HCT116 (cell line): Measurements from ENCODE around the gene ZDHHC14. TPM values are rescaled to one million over a fixed set of nuclear protein-coding genes. Genes with fewer than 3 reads are reported as not detected.

ENCODE experiments used
- ATAC-seq: fragments of 200-7000 bp; cut with Tn5 transposase; 2 replicates; pipeline ENCODE4 v1.9.1; 2020; ENCODE audit warnings: mild to moderate bottlenecking, moderate library complexity
- BruUV-seq: library from RNA; stranded (reverse); fragments of 400-500 nt; replicated peaks from 2 replicates; lab custom pipeline; 2021; lab: Mats Ljungman, UMichigan
- CTCF ChIA-PET: fragments of 300-600 bp; sonication (Branson Sonifier 250); formaldehyde crosslinking; loops from one replicate; lab custom pipeline; 2021; ENCODE audit warnings: antibody characterized with exemption; lab: Charles Lee
- POLR2A ChIA-PET: fragments of 300-600, 350-600 bp; sonication (Branson Sonifier 250); formaldehyde crosslinking; loops from one replicate; lab custom pipeline; 2021; ENCODE audit warnings: antibody characterized with exemption; lab: Charles Lee
- RAD21 ChIA-PET, 2 experiments: fragments of 300-600 bp; sonication (Branson Sonifier 250); formaldehyde crosslinking; loops; one replicate each; lab custom pipeline; 2023; ENCODE audit warnings: low total read pairs in 2 of 2; ENCODE audit not compliant: uncharacterized antibody in 2 of 2, unreplicated experiment in 2 of 2, low non-redundant PET in 1 of 2; lab: Charles Lee
- DNase-seq: peaks from one replicate; pipeline ENCODE4 v3.0.0-alpha.2; 2010; ENCODE audit warnings: low read depth, low spot score
- H2AFZ ChIP-seq: fragments of 200-600 bp; shearing (Covaris generic), sonication (generic); 2 replicates; pipeline ENCODE4 v1.6.1; 2017; ENCODE audit warnings: low read depth, mixed run types, mixed read lengths, antibody characterized with exemption, low read length; ENCODE audit not compliant: poor library complexity, severe bottlenecking
- H3K27ac ChIP-seq: 2 replicates; pipeline ENCODE4 v1.5.1; 2012; ENCODE audit warnings: low read depth, low read length
- H3K27me3 ChIP-seq: fragments of 200-600 bp; sonication (generic); 2 replicates; pipeline ENCODE4 v1.6.1; 2016; ENCODE audit warnings: mixed run types, low read length, mixed read lengths; ENCODE audit not compliant: insufficient read depth
- H3K36me3 ChIP-seq, 2 experiments: fragments of 200-500 bp in 1 of 2; fragments of 200-600 bp in 1 of 2; sonication (Bioruptor generic) in 1 of 2; sonication (generic) in 1 of 2; 2 replicates each; pipeline versions ENCODE4 v1.5.1 to v1.6.1; 2014 to 2016; ENCODE audit warnings: low read length in 2 of 2, inconsistent platforms in 1 of 2, mixed read lengths in 1 of 2, mixed run types in 1 of 2; ENCODE audit not compliant: insufficient read depth in 2 of 2, control insufficient read depth in 1 of 2
- H3K4me1 ChIP-seq, 2 experiments: fragments of 200-600 bp in 1 of 2; sonication (generic) in 1 of 2; 2 replicates each; pipeline versions ENCODE4 v1.5.1 to v1.6.1; 2012 to 2017; ENCODE audit warnings: low read length in 2 of 2, inconsistent platforms in 1 of 2, mild to moderate bottlenecking in 1 of 2, mixed read lengths in 1 of 2, mixed run types in 1 of 2, moderate library complexity in 1 of 2; ENCODE audit not compliant: insufficient read depth in 2 of 2, control insufficient read depth in 1 of 2
- H3K4me2 ChIP-seq: fragments of 200-600 bp; sonication (generic); 2 replicates; pipeline ENCODE4 v1.6.1; 2017; ENCODE audit warnings: mixed run types, low read length, mixed read lengths
- H3K4me3 ChIP-seq, 2 experiments: fragments of 200-600 bp in 1 of 2; sonication (generic) in 1 of 2; replicated peaks in 1 of 2; 2 replicates each; pipeline ENCODE4 v1.5.1; 2011 to 2016; ENCODE audit warnings: low read length in 2 of 2, control low read depth in 1 of 2, low read depth in 1 of 2, mild to moderate bottlenecking in 1 of 2, mixed read lengths in 1 of 2, mixed run types in 1 of 2
- H3K79me2 ChIP-seq: fragments of 200-600 bp; sonication (generic); 2 replicates; pipeline ENCODE4 v1.6.1; 2017; ENCODE audit warnings: mild to moderate bottlenecking, mixed run types, low read length, moderate library complexity, mixed read lengths; ENCODE audit not compliant: insufficient read depth
- H3K9ac ChIP-seq: fragments of 200-600 bp; sonication (generic); 2 replicates; pipeline ENCODE4 v1.6.1; 2016; ENCODE audit warnings: low read length, mixed read lengths
- H3K9me2 ChIP-seq: fragments of 200-600 bp; sonication (generic), shearing (Covaris generic); 2 replicates; pipeline ENCODE4 v1.6.1; 2017; ENCODE audit warnings: mixed run types, mild to moderate bottlenecking, moderate library complexity; ENCODE audit not compliant: insufficient read depth
- H3K9me3 ChIP-seq, 2 experiments: fragments of 200-500 bp in 1 of 2; fragments of 200-600 bp in 1 of 2; sonication (Bioruptor generic) in 1 of 2; sonication (generic) in 1 of 2; 2 replicates each; pipeline ENCODE4 v1.6.1; 2014 to 2017; ENCODE audit warnings: low read length in 2 of 2, mixed read lengths in 2 of 2, inconsistent platforms in 1 of 2, low read depth in 1 of 2, mild to moderate bottlenecking in 1 of 2, mixed run types in 1 of 2, moderate library complexity in 1 of 2; ENCODE audit not compliant: control insufficient read depth in 1 of 2, insufficient read depth in 1 of 2
- H4K20me1 ChIP-seq: fragments of 200-600 bp; sonication (generic), shearing (Covaris generic); 2 replicates; pipeline ENCODE4 v1.6.1; 2017; ENCODE audit warnings: mixed run types, mild to moderate bottlenecking, moderate library complexity; ENCODE audit not compliant: insufficient read depth
- EGR1 ChIP-seq: IDR thresholded peaks from 2 replicates; pipeline ENCODE4 v1.6.1; 2012; ENCODE audit warnings: low read depth
- ELF1 ChIP-seq: IDR thresholded peaks from 2 replicates; pipeline ENCODE4 v1.6.1; 2012; ENCODE audit warnings: low read depth, borderline replicate concordance
- EZH2 ChIP-seq: fragments of 200-600 bp; sonication (generic); IDR thresholded peaks from 2 replicates; pipeline ENCODE4 v1.6.1; 2017; ENCODE audit warnings: antibody characterized with exemption, mixed run types
- FOSL1 ChIP-seq: IDR thresholded peaks from 2 replicates; pipeline ENCODE4 v1.6.1; 2012; ENCODE audit warnings: low read depth
- POLR2A ChIP-seq: IDR thresholded peaks from 2 replicates; pipeline ENCODE4 v1.7.0; 2011; ENCODE audit warnings: borderline replicate concordance; ENCODE audit not compliant: insufficient read depth, insufficient read length; ENCODE audit errors: extremely low read depth
- RAD21 ChIP-seq: IDR thresholded peaks from 2 replicates; pipeline ENCODE4 v1.6.1; 2012; ENCODE audit warnings: low read depth, mild to moderate bottlenecking
- TCF7L2 ChIP-seq: IDR thresholded peaks from 2 replicates; pipeline ENCODE4 v1.7.0; 2011; ENCODE audit warnings: borderline replicate concordance, inconsistent platforms; ENCODE audit not compliant: insufficient read depth, insufficient read length; ENCODE audit errors: extremely low read depth
- ZFX ChIP-seq: fragments of 450-650 bp; IDR thresholded peaks from 2 replicates; pipeline ENCODE4 v1.6.1; 2017
- ZNF274 ChIP-seq: fragments of 200-500 bp; sonication (Bioruptor generic); IDR thresholded peaks from 2 replicates; pipeline ENCODE4 v1.6.1; 2014; ENCODE audit warnings: mild to moderate bottlenecking, low read depth, low read length, inconsistent platforms
- intact Hi-C: fragments of 100-400 bp; cut with micrococcal nuclease; formaldehyde crosslinking; loops from 2 replicates; pipeline ENCODE4 v1.10.0; 2022
- total RNA-seq: library from RNA; stranded (reverse); gene quantifications from one replicate; pipeline ENCODE4 v1.2.1, GENCODE V29; 2021; ENCODE audit not compliant: unreplicated experiment
- TF ChIP-seq, protein P1 (sequence below): IDR thresholded peaks from 2 replicates; pipeline ENCODE4 v1.6.1; 2012
- TF ChIP-seq, protein P2 (sequence below), 3 experiments: fragments of 200-600 bp in 1 of 3; sonication (generic) in 1 of 3; IDR thresholded peaks in 2 of 3; conservative IDR thresholded peaks in 1 of 3; 2 replicates each; pipeline ENCODE4 v1.5.1; 2012 to 2017; ENCODE audit warnings: low read depth in 2 of 3, low read length in 2 of 3, antibody characterized with exemption in 1 of 3, borderline replicate concordance in 1 of 3, control low read depth in 1 of 3, mild to moderate bottlenecking in 1 of 3, mixed read lengths in 1 of 3, mixed run types in 1 of 3, moderate library complexity in 1 of 3; ENCODE audit not compliant: insufficient read depth in 1 of 3

ZDHHC14 gene
- total RNA-seq, 1 experiment from 2014 or later, result 5.3 TPM

DNA sequence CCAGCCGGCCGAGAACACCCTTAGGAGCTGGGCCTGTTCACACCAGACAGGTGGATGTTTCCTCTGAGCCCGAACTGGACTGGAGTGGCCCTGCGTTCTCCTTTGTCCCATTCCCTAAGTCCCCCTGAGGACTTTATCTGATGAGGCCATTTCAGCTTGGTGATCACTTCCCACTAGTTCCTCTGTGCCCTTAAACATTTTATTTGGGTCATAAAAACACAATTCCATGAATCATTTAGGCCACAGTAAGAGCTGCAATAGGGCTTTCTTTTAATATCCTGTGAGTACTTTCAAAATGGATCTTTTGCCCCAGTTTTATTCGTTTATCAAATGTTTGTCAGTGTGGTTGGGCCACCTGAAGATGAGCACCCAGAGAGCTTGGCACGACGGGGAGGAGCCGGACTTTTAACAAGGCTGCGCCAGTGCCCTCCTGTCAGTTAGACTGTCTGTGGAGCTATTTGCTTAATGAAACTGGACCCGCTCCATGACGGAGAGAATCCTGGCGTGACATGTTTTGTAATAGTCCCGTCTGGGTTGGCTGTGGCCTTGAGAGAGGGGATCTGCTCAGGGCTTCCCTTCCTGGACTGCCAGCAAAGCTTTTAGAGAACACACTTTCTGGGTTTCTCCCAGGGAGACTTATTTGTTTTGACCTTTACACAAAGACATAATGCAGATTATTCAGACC, 53.5 kb downstream of the ZDHHC14 start:
- Histone ChIP-seq H3K4me1 (peaks cover 4 to 12% of the 10 kb centered on the region in 2 experiments; a peak in 3 of 4 replicates), H4K20me1 (no peaks in the 10 kb centered on the region), H3K79me2 (no peaks in the 10 kb centered on the region), H2AFZ (no peak overlapping the region), H3K9ac (no peak overlapping the region), H3K27ac (no peak overlapping the region), H3K27me3 (no peaks in the 10 kb centered on the region), H3K9me3 (no peaks in the 10 kb centered on the region), H3K4me3 (no peak overlapping the region), H3K36me3 (no peaks in the 10 kb centered on the region), H3K9me2 (no peaks in the 10 kb centered on the region), H3K4me2 (no peak overlapping the region)
- intact Hi-C loops, result no loop called here
- BruUV-seq, result no TSS peak
- ATAC-seq (no peak), DNase-seq (no peak)
- ChIA-PET CTCF (no interaction called here), RAD21 (no interaction called here), POLR2A (no interaction called here)
- TF ChIP-seq ZNF274 (no peak), POLR2A (no peak), ELF1 (no peak), ZFX (no peak), TCF7L2 (no peak), EGR1 (no peak), EZH2 (no peak), FOSL1 (no peak), RAD21 (no peak)
- TF ChIP-seq, protein P1, sequence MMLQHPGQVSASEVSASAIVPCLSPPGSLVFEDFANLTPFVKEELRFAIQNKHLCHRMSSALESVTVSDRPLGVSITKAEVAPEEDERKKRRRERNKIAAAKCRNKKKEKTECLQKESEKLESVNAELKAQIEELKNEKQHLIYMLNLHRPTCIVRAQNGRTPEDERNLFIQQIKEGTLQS, result no peak
- TF ChIP-seq, protein P2, sequence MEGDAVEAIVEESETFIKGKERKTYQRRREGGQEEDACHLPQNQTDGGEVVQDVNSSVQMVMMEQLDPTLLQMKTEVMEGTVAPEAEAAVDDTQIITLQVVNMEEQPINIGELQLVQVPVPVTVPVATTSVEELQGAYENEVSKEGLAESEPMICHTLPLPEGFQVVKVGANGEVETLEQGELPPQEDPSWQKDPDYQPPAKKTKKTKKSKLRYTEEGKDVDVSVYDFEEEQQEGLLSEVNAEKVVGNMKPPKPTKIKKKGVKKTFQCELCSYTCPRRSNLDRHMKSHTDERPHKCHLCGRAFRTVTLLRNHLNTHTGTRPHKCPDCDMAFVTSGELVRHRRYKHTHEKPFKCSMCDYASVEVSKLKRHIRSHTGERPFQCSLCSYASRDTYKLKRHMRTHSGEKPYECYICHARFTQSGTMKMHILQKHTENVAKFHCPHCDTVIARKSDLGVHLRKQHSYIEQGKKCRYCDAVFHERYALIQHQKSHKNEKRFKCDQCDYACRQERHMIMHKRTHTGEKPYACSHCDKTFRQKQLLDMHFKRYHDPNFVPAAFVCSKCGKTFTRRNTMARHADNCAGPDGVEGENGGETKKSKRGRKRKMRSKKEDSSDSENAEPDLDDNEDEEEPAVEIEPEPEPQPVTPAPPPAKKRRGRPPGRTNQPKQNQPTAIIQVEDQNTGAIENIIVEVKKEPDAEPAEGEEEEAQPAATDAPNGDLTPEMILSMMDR (IDR thresholded peaks at IDR 0.05 in 2 of 3, conservative IDR thresholded peaks at IDR 0.05 in 1 of 3; ENCODE audit: borderline replicate concordance in 1 of 3, insufficient read depth in 1 of 3, low read depth in 2 of 3, low read length in 2 of 3), result no peak
- TF ChIP-seq, all 23 proteins: peak for 0
